Upper lobe of left lung (tissue), 6 donors: ENCODE results near the gene UBAC1. TPM values are rescaled to one million over a fixed set of nuclear protein-coding genes. Genes with fewer than 3 reads are reported as not detected.

ENCODE experiments used
- ATAC-seq, 2 donors: fragments of 200-7000 bp; cut with Tn5 transposase; one replicate each; pipeline ENCODE4 v1.9.1; 2022; ENCODE audit warnings: mild to moderate bottlenecking in 2 of 2, moderate library complexity in 2 of 2; ENCODE audit not compliant: low FRiP score in 2 of 2
- DNase-seq, 2 donors: peaks; one replicate each; pipeline ENCODE4 v3.0.0-alpha.2; 2019 to 2020
- H3K27ac ChIP-seq, 4 donors: fragments of 200-600 bp; sonication (generic); one replicate each; pipeline ENCODE4 v1.5.1; 2016 to 2019
- H3K27me3 ChIP-seq, 4 donors: fragments of 200-600 bp; sonication (generic); one replicate each; pipeline ENCODE4 v1.5.1; 2017 to 2019
- H3K36me3 ChIP-seq, 4 donors: fragments of 200-600 bp; sonication (generic); one replicate each; pipeline ENCODE4 v1.5.1; 2016 to 2019
- H3K4me1 ChIP-seq, 4 donors: fragments of 200-600 bp; sonication (generic); one replicate each; pipeline ENCODE4 v1.5.1; 2018 to 2019
- H3K4me3 ChIP-seq, 4 donors: fragments of 200-600 bp; sonication (generic); one replicate each; pipeline ENCODE4 v1.5.1; 2017 to 2019; ENCODE audit warnings: mild to moderate bottlenecking in 2 of 4, moderate library complexity in 1 of 4
- H3K9me3 ChIP-seq, 4 donors: fragments of 200-600 bp; sonication (generic); one replicate each; pipeline ENCODE4 v1.5.1; 2018 to 2019
- EP300 ChIP-seq, 4 donors: sonication (generic); formaldehyde crosslinking; IDR thresholded peaks; one replicate each; pipeline ENCODE4 v1.5.1; 2017; ENCODE audit warnings: antibody characterized with exemption in 4 of 4, control low read depth in 2 of 4
- POLR2A ChIP-seq, 4 donors: fragments of 450-650 bp; IDR thresholded peaks; one replicate each; pipeline ENCODE4 v1.5.1; 2016 to 2017; ENCODE audit warnings: antibody characterized with exemption in 4 of 4, mild to moderate bottlenecking in 2 of 4
- POLR2AphosphoS5 ChIP-seq, 2 donors: sonication (generic); formaldehyde crosslinking; IDR thresholded peaks; one replicate each; pipeline ENCODE4 v1.5.1; 2017; ENCODE audit warnings: antibody characterized with exemption in 2 of 2
- WGBS, 2 donors: methylation state at CpG; one replicate each; pipeline ENCODE4 v1.1.5; 2017 to 2018; 5-methylcytosine and 5-hydroxymethylcytosine counted together
- total RNA-seq, 6 donors: library from RNA; depleted of rRNA in 4 of 6; stranded (reverse); fragments of >200 nt in 4 of 6; gene quantifications; one replicate each; pipeline versions ENCODE4 v1.1.0 to v1.2.1, GENCODE V29; 2016 to 2021
- TF ChIP-seq, protein P1 (sequence below), 6 experiments: fragments of 450-650 bp in 4 of 6; fragments of 200-600 bp in 2 of 6; sonication (generic) in 2 of 6; IDR thresholded peaks; one replicate each; pipeline ENCODE4 v1.5.1; 2016 to 2019; ENCODE audit warnings: antibody characterized with exemption in 6 of 6
- donor health status: DM: no; HTN: no; CAD: no; lungs with moderate emphysema.
- donor health status: DM: no; HTN: yes; CAD: no; lungs with severe emphysema.

Gene UBAC1
- total RNA-seq, 6 donors from 2014 or later = 38.0 to 72.3 (median 49.3) TPM

- no peaks in the 10 kb centered on the region for H3K27me3 ChIP-seq
- no peak overlapping the region for H3K27ac ChIP-seq
- peaks cover 0 to 39% (median 23%) of the 10 kb centered on the region in 4 donors for H3K36me3 ChIP-seq
- 89 to 98% methylated on average over 2 of the region's 2 CpGs for WGBS, 2 donors
- H3K4me1 ChIP-seq = peaks cover 29 to 36% (median 32%) of the 10 kb centered on the region in 4 donors
- no peak overlapping the region for H3K4me3 ChIP-seq
- peaks cover 4 to 16% (median 6%) of the 10 kb centered on the region in 4 donors for H3K9me3 ChIP-seq
- DNase-seq (no peak), ATAC-seq (no peak)
- TF ChIP-seq POLR2AphosphoS5 (IDR thresholded peaks at IDR 0.05) (no peak), EP300 (IDR thresholded peaks at IDR 0.05) (no peak), POLR2A (IDR thresholded peaks at IDR 0.05) (no peak)
- TF ChIP-seq, protein P1, sequence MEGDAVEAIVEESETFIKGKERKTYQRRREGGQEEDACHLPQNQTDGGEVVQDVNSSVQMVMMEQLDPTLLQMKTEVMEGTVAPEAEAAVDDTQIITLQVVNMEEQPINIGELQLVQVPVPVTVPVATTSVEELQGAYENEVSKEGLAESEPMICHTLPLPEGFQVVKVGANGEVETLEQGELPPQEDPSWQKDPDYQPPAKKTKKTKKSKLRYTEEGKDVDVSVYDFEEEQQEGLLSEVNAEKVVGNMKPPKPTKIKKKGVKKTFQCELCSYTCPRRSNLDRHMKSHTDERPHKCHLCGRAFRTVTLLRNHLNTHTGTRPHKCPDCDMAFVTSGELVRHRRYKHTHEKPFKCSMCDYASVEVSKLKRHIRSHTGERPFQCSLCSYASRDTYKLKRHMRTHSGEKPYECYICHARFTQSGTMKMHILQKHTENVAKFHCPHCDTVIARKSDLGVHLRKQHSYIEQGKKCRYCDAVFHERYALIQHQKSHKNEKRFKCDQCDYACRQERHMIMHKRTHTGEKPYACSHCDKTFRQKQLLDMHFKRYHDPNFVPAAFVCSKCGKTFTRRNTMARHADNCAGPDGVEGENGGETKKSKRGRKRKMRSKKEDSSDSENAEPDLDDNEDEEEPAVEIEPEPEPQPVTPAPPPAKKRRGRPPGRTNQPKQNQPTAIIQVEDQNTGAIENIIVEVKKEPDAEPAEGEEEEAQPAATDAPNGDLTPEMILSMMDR (IDR thresholded peaks at IDR 0.05) = no peak
Observed at GRCh38 chr9:135910216-135910615, 51.0 kb downstream of the UBAC1 start.

- ATAC-seq (no peak), DNase-seq (no peak)
- Histone ChIP-seq H3K27me3 (no peaks in the 10 kb centered on the region), H3K27ac (peak overlapping the region in 1 of 4 donors; percentile 54), H3K9me3 (peaks cover 0 to 8% (median 2%) of the 10 kb centered on the region in 4 donors), H3K4me3 (no peak overlapping the region), H3K36me3 (peaks cover 0 to 31% (median 17%) of the 10 kb centered on the region in 4 donors), H3K4me1 (peaks cover 35 to 45% (median 38%) of the 10 kb centered on the region in 4 donors)
- TF ChIP-seq POLR2AphosphoS5 (IDR thresholded peaks at IDR 0.05) (no peak), POLR2A (IDR thresholded peaks at IDR 0.05) (no peak)
- WGBS, 2 donors = 88 to 90% methylated on average over 6 of the region's 6 CpGs
Observed at GRCh38 chr9:135909371-135909770, 51.8 kb downstream of the UBAC1 start.

- Histone ChIP-seq H3K36me3 (peaks cover 0 to 27% (median 13%) of the 10 kb centered on the region in 4 donors), H3K4me3 (peak overlapping the region in 3 of 4 donors; percentile 76 to 93 (median 87)), H3K4me1 (peaks cover 35 to 51% (median 38%) of the 10 kb centered on the region in 4 donors), H3K9me3 (peaks cover 0 to 4% (median 2%) of the 10 kb centered on the region in 4 donors), H3K27me3 (no peaks in the 10 kb centered on the region), H3K27ac (peak overlapping the region in 3 of 4 donors; percentile 28 to 90 (median 81))
- WGBS, 2 donors = 73 to 77% methylated on average over 12 of the region's 12 CpGs
- TF ChIP-seq POLR2A (IDR thresholded peaks at IDR 0.05) (no peak), POLR2AphosphoS5 (IDR thresholded peaks at IDR 0.05) (no peak), EP300 (IDR thresholded peaks at IDR 0.05) (no peak)
- TF ChIP-seq, protein P1 (IDR thresholded peaks at IDR 0.05) = no peak
- ATAC-seq = no peak
- no peak for DNase-seq
Observed at GRCh38 chr9:135908754-135909204, 52.4 kb downstream of the UBAC1 start.

DNA sequence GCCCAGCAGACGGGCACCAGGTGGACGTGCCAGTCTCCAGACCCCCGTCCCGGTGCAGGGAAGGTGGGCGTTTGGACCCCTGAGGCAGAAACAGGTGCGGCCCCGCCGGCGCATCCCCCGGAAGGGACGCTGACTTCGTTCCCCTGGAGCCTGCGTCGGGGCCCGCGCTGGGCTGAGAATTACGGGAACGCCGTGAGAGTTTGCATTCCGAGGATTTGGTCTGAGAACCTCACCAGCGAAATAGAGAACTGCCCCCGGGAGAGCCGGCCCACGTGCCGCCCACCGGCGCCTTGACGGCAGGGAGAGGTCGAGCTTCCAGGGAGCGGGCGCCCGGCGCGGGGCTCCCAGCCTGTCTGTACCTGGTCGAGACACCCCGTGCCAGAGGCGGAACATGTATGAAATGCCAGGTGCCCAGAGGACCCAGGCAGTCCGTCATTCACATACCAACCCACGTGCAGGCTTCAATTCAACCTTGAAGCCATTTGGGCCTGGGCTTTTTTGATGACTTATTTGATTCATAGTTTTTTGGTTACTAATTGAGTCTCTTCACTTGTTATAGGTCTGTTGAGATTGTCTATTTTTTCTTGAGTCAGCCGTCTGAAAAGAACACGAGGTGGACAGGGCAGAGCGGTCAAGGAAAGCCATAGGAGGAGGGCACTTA is 53.0 kb downstream of the UBAC1 start:
- TF ChIP-seq EP300 (IDR thresholded peaks at IDR 0.05) (no peak), POLR2AphosphoS5 (IDR thresholded peaks at IDR 0.05) (no peak), POLR2A (IDR thresholded peaks at IDR 0.05) (no peak)
- TF ChIP-seq, protein P1 (IDR thresholded peaks at IDR 0.05) = no peak
- no peaks in the 10 kb centered on the region for H3K9me3 ChIP-seq
- peak in 1 of 2 donors; percentile 90 for DNase-seq
- H3K4me1 ChIP-seq = peaks cover 35 to 56% (median 38%) of the 10 kb centered on the region in 4 donors
- H3K27ac ChIP-seq = peak overlapping the region; percentile 81 to 90 (median 82)
- WGBS, 2 donors = 17 to 26% methylated on average over 30 to 32 of the region's 42 CpGs
- peaks cover 0 to 22% (median 9%) of the 10 kb centered on the region in 4 donors for H3K36me3 ChIP-seq
- peak in 1 of 2 donors; percentile 4 for ATAC-seq
- peak overlapping the region; percentile 76 to 93 (median 90) for H3K4me3 ChIP-seq
- no peaks in the 10 kb centered on the region for H3K27me3 ChIP-seq

- DNase-seq (peak; percentile 92 to 99), ATAC-seq (peak; percentile 97)
- no peaks in the 10 kb centered on the region for H3K9me3 ChIP-seq
- no peaks in the 10 kb centered on the region for H3K27me3 ChIP-seq
- TF ChIP-seq, protein P1 (IDR thresholded peaks at IDR 0.05) = no peak
- TF ChIP-seq EP300 (IDR thresholded peaks at IDR 0.05) (no peak), POLR2A (IDR thresholded peaks at IDR 0.05) (peak in 1 of 4 donors; percentile 78), POLR2AphosphoS5 (IDR thresholded peaks at IDR 0.05) (peak; percentile 54 to 77)
- H3K4me3 ChIP-seq = peak within 1 kb of the TSS; percentile 76 to 93 (median 90)
- H3K36me3 ChIP-seq = peaks cover 0 to 17% (median 6%) of the 10 kb centered on the region in 4 donors
- WGBS, 2 donors = no CpG with 5 or more reads among the region's 91 CpGs
- peaks cover 35 to 60% (median 40%) of the 10 kb centered on the region in 4 donors for H3K4me1 ChIP-seq
- H3K27ac ChIP-seq = peak within 1 kb of the TSS; percentile 82 to 90 (median 83)
Observed at GRCh38 chr9:135907431-135908092, 53.6 kb downstream of the UBAC1 start, which contains the start of gene CAMSAP1. TSS of gene CAMSAP1 (minus strand) at chr9:135907546. CDS start at chr9:135907159, 387 bp downstream.
